CD4-positive, alpha-beta T cell treated with Interleukin-21 for 1 hour (primary cell): ENCODE results near the gene HSPA4.
"Not testable (repeated sequence)": the region's sequence is repeated elsewhere in the genome, so short reads cannot be mapped to it uniquely, and the experiment has no call there.

Experiments
- DNase-seq: peaks from one replicate; pipeline ENCODE4 v3.0.0-alpha.2; 2020

Gene HSPA4

DNA sequence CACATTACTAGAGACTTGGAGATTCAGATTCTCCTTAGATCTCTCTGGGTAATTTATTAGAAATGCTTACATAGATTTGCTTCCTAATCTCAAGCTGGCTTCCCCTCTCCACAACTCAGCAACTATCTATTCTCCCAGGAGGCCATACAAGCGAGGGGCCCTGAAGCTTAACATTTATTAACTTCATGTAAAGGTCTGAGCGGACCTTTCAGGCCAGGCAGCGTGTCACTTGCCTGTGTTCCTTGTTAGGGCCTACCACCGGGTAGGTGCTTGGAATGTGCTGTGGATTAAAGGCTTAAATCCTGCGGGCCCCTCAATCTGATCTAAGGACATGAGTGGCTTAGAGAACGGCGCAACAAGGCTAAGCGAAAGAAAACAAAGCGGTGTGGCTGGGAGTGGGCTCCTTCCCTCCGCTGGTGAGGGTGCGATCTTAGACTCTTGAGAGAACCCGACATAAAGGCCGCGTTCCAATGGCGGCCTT, 712 bp upstream of the HSPA4 start:
- DNase-seq: no peak

DNA sequence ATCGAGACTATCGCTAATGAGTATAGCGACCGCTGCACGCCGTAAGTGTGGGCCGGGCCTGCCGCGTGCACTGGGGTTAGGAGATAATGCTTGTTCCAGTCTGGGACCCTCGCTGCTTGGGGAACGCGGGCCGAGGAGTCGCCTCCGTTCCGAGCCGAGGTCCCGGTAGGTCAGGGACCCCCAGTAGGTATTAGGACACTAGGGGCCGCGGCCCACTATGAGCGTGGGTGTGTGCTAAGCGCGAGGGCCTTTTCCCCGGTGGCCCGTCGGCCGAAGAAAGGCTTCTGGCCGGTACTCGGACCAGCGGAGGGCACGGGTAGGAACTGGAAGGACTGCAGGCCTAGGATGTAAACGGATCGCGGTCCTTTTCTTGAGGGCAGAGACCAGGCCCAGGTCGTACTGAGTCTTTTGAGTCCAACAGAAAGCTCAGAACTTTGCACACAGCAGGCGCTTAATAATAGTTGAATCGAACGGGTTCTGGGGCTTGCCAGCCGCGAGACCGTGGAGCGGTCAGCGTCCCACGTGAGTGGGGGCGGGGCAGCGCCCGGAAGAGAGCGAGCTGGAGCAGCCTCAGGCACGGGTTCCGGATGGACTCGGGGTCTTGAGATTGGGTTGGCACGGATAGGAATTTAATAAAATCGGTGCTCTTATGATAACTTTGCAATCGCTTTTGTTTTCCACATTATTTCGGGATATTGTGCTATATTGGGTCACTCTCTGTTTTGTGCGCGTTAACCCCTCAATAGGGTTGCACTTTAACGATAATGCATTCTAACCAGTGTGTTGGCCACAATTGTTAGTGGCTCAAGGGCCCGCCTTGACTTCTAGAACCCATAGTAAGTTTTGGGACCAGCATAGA, 733 bp downstream of the HSPA4 start:
- peak; percentile 57 for DNase-seq

DNA sequence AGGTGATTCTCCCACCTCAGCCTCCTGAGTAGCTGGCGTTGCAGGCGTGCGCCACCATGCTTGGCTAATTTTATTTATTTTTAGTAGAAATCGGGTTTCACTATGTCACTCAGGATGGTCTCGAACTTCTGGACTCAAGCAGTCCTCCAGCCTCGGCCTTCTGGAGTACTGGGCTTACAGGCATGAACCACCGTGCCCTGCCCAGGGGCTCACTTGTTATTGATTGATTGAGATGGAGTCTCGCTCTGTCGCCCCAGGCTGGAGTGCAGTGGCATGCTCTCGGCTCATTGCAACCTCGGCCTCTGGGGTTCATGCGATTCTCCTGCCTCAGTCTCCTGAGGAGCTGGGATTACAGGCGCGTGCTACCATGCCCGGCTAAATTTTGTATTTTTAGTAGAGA, 1.6 kb downstream of the HSPA4 start:
- DNase-seq: no peak

DNA sequence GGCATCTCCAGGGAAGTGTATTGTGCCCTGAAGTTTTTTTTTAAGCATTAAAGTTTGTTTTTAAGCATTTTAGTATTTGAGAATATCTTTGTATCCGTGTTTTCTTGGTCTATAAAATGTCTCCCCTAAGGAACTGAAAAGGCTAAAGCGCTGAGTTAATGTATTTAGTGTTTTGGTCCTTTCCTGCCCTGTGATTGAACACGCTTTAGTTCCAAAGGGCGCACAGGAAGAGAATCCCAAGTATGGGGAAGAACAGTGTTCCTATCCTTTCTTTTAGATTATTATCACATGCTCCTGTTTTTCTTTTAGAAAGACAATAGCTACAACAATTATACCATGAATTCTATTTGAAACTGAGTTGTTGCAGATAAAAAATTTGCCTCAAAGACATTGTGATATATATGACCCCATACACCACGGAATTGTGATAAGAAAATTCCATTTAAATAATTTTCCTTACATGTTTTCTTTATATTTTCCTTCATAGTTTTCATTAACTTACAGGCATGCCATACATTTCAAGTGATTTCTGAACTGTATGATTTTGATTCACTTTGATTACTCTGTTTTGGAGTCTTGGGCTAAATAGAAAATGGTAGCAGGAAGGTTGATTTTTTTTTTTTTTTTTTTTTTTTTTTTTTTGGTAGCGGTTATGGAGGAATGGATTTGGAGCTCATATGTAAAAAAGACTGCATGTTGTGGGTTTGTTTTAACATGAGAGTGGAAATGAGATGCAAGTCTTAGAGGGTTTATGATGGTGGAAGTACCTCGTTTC, 3.1 kb downstream of the HSPA4 start:
- DNase-seq: no peak

DNA sequence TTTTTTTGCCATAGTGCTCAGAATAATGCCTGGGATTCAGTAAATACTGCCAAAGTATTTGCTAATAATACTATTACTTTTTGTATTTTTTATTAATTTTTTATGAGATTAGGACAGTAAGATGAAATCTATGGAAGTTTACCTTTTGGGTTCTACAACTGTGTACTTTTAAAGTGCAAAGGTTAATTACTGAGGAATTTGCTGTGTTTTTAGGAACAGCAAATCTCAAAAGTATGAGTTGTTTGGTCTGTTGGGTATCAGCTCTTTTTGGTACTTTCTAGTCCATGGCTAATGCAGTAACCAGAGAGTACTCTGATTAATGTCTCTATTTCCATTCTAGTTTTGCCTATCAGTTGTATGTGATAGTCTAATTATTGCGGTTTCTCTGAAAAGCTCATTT, 5.1 kb downstream of the HSPA4 start:
- no peak for DNase-seq

DNA sequence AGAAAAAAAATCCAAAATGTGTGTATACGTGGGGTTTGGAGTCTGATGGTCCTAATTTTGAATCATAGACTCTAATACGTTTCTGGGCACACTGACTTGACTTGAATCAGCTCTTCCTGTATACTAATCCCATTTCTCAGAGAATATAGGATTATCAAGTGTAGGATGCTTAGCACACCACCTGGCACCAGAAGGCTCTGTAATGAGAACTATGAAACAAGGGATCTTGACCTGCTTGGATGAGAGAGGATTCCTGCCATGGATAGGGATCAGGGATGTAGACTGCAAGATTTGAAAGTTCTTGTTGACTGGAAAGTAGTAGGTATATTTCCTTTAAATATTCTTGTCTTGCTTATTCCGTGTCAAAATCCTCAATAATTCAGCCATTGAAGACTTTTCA, 7.8 kb downstream of the HSPA4 start:
- DNase-seq: no peak

DNA sequence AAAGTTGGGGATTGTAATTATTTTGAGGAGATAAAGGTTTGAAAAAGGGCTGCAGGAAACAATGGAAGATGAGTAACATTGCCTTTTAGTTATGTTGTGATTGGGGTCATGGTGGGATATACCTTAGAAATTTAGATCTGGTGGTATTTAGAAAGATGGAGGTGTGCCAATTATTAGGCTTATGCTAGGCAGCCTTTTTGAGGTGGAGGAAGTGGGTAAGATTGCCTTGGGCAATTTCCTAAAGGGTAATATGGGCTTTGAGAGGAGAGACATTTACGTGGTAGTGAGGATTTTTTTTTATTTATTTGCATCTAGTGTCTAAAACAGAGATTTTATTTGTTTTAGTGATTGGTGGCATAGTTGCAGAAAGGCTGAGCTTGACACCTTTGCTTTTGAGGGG, 10.5 kb downstream of the HSPA4 start:
- DNase-seq: no peak

DNA sequence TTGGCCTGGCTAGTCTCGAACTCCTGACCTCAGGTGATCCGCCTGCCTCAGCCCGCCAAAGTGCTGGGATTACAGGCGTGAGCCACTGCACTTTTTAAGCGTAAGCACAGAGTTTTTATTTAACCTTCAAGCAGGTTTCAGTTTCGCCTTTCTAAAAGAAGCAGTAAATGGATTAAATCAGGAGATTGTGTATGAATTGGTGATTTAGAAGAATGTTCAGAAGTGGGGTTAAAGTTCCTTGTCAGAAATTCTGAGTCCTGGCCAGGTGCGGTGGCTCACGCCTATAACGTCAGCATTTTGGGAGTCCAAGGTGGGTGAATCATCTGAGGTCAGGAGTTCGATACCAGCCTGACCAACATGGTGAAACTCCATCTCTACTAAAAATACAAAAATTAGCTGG, 12.2 kb downstream of the HSPA4 start:
- DNase-seq: no peak

DNA sequence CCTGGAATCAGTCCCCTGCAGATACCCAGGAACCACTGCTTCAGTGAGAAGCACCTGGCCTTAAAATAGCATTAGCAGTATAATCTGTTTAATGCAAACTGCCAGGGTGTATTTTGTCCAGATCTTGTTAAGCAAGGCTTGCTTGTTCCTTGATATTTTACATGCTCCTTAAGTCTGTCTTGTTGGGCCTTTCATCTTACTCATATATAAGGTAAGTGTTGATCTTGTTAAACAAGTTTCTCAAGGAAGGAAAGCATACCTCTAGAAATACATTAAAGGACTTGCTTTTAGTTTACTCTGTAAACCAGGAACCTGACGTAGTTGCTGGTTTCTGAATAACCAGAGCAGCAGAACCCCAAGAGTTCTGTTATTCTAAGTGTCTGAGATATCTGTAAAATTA, 13.7 kb downstream of the HSPA4 start:
- no peak for DNase-seq

DNA sequence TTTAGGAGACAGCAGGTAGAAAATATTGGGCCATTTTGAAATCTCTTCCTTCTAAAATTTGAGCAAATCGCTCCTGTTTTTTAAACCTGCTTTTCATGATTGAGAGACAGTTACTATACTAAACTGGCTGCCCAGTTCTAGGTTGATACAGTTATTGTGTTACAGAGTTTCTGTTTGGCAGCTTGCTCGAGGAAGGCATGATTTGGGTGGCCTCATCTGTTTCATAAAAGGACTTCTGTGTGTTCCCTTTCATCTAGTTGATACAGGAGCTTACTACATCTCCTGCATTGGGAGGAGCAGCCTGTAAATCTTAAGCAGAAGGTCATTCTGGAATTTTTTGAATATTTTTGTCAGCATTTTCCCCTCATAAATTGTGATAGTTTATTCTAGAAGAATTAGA, 14.2 kb downstream of the HSPA4 start:
- no peak for DNase-seq

DNA sequence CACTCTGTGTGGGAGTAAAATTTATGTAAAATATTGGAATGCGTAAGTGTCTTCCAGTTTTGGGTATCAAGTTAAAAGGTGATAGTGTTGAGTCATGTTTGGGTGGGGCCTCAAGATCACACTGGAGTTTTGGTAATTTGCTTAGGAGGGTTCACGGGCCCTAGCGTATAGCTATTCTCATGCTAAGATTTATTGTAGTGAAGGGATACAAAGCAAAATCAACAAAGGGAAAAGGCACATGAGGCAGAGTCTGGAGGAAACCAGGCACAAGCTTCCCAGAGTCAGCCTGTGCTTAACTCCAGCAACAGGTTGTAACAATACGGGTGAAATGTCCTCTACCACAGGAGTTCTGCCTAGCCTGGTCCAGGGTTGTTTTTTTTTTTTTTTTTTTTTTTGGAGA, 20.2 kb downstream of the HSPA4 start:
- DNase-seq: no peak

DNA sequence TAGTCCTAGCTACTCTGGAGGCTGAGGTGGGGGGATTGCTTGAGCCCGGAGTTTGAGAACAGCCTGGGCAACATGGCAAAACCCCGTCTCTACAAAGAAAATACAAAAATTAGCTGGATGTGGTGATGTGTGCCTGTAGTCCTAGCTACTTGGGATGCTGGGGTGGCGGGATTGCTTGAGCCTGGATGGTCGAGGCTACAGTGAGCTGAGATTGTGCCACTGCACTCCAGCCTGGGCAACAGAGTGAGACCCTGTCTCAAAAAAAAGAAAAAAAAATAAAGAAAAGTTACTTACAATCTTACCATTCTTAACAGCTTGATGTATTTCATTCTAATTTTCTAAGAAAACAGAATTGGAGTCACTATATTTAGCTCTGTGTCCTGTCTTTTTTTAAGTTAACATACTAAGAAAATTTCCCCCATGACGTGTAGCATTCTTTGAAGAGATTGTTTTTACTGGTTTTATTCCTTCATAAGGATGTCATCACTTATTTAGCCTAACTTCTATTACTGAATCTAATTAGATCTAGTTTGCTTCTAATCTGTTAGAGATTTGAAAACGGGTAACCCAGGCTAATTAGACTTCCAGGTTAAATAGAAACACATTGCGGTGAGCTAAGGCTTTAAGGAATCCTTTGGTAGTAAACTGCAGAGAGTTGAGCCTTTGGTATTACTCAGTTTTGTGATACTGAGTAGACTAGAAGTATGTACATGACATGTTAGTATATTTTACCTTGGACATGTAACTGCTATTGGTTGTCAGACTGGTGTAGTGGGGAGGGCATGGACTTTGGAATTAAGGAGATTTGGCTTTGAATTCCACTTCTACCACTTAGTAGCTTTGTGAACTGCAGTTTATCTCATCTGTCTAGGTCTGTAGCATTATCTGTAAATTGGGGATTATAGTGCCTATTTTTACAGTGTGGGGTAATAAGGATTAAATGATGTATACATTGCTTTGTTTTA, 24.0 kb downstream of the HSPA4 start:
- DNase-seq: no peak

DNA sequence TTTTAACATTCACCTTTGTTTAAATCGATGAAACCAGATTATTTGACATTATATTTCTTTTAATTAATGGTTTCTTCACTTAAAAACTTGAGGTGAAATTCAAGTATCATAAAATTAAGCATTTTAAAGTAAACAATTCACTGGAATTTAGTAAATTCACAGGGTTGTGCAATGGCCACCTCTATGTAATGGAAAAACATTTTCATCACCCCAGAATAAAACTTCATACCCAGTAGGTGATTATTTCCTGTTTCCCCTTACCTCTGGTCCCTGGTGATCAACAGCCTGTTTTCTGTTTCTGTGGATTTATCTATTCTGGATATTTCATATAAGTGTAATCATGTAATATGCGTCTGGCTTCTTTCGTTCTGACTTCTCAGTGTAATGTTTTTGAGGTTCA, 27.2 kb downstream of the HSPA4 start:
- no peak for DNase-seq

DNA sequence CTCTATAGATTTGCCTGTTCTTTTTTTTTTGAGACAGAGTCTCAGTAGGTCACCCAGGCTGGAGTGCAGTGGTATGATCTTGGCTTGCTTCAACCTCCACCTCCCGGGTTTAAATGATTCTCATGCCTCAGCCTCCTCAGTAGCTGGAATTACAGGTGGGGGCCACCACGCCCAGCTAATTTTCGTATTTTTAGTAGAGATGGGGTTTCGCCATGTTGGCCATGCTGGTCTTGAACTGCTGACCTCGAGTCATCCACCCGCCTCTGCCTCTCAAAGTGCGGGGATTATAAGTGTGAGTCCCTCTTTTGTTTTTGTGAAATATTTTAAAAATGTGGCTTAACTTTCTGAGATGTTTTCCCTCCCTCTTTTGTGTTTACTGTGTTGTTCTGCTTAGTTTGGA, 29.2 kb downstream of the HSPA4 start:
- DNase-seq: no peak

DNA sequence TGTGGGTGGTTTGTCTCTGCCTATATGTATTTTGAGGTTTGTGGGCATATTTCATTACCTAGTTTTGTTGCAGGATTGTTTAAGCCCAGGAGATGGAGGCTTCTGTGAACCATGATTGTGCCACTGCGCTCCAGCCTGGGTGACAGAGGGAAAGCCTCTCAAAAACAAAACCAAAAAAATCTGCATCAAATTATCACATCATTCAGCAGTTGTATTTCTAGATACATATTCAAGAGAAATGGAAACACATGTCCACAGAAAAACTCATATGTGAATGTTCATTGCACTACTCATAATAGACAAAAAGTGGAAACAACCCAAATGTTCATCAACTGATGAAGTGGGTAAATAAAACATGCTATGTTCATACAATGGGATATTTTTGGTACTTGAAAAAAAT, 29.9 kb downstream of the HSPA4 start:
- DNase-seq: no peak

DNA sequence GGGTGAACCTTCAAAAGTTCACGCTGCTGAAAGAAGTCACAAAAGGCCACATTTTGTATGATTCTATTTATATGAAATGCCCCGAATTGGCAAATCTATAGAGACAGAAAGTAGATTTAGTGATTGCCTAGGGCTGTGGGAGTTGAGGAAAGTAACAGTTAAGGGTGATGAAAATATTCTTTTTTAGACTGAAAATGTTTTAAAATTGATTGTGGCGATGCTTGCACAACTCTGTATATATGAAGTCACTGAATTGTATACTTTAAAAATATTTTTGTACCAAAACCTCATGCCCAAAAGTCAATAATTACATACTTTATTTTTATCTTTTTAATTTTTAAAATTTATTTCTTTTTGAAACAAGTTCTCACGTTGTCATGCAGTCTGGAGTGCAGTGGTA, 30.3 kb downstream of the HSPA4 start:
- DNase-seq: no peak

DNA sequence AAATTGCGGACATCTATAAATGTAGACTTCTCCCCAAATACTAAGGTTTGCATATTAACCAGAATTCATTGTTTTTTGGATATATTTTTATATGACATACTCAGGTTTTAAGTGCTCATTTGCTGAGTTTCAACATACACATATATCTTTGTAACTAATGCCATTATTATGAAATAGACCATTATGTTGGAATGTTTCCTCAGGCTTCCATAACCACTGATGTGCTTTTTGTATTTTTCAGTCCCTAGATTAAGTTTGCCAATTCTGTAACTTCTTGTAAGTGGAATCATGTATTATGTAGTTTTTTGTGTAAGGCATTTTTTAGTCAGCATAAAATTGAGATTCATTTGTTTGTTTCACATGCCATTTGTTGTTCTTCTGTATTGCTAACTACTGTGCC, 32.1 kb downstream of the HSPA4 start:
- no peak for DNase-seq

DNA sequence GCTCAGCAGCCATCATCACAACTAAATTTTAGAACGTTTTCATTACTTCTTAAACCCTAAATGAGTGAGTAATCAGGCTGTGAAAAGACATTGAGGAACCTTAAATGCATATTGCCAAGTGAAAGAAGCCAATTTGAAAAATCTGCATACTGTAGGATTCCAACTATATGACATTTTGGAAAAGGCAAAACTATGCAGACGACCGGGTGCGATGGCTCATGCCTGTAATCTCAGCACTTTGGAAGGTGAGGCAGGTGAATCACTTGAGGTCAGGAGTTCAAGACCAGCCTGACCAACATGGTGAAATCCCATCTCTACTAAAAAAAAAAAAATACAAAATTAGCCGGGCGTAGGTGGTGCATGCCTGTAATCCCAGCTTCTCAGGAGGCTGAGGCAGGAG, 33.4 kb downstream of the HSPA4 start:
- not testable (repeated sequence) for DNase-seq

DNA sequence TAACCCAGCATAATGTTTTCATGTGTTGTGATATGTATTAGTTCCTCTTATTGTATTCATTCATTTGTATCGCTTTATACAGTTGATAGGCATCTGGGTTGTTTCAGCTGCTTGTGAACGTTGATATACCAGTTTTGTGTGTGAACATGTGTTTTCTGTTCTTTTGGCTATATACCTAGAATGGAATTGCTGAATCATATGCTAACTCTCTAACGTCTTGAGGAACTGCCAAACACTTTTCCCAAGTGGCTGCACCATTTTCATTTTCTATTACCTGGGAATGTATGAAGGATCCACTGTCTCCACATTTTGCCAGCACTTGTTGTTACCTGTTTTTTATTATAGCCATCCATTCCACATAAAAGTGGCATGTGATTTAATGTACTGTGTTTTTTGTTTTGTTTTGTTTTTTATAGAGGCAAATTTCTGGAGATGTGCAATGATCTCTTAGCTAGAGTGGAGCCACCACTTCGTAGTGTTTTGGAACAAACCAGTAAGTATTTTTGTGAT, 34.6 kb downstream of the HSPA4 start:
- no peak for DNase-seq

DNA sequence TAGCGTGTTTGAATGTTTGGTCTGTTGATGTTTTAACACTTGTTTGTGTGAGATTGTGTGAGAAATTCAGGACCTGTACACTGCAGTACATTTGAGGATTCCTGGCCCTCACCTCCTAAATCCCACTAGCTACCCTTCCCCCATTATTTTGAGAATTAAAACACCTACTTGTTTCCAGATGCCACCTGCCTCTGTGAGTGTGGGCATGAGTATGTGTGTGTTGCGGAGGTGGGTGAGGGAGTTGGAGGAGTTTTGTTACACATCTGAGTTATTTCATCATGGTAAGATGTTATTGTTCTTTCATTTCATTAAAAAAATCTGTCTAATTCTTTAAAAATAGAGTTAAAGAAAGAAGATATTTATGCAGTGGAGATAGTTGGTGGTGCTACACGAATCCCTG, 36.3 kb downstream of the HSPA4 start:
- no peak for DNase-seq

DNA sequence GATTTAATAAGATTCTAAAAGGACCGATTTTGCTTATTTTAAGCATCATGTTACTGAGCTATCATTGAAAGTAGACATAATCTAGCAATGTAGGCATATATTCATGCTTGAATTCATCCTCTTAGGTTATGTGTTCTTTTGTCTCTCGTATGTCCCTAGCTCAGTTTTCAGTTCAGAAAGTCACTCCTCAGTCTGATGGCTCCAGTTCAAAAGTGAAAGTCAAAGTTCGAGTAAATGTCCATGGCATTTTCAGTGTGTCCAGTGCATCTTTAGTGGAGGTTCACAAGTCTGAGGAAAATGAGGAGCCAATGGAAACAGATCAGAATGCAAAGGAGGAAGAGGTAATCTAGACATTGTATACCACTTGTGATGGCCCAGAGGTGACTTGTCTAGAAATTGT, 39.2 kb downstream of the HSPA4 start:
- no peak for DNase-seq

DNA sequence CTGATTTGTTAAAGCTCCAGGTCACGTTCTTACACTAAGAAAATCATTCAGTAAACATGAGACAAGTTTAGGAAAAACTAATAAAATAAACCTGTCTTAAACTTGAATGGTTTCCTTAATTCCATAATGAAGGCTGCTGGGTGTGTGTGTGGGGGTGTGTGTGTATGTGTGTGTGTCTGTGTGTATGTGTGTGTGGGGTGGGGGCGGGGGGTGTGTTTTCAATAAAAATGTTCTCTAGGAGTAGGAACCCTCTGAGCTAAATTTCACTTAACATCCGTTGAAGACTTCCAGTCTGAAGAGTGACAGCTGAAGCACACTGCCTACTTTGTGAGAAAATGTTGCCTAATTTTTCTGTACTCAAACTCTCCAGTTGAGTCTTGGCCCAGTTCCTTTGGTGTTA, 54.5 kb downstream of the HSPA4 start:
- DNase-seq: no peak
